Parathyroid adenoma (tissue), 2 donors: Measurements from ENCODE around the gene ENPP6.

Experiments
- H2AFZ ChIP-seq: fragments of 300-600 bp; sonication (generic); one replicate; pipeline ENCODE4 v1.7.0; 2017; ENCODE audit warnings: antibody characterized with exemption, mild to moderate bottlenecking
- H3K27ac ChIP-seq: fragments of 300-600 bp; sonication (generic); one replicate; pipeline ENCODE4 v1.7.0; 2017
- H3K27me3 ChIP-seq: fragments of 300-600 bp; sonication (generic); one replicate; pipeline ENCODE4 v1.7.0; 2017; ENCODE audit warnings: low read length; ENCODE audit not compliant: control insufficient read depth, insufficient read depth
- H3K36me3 ChIP-seq: fragments of 300-600 bp; sonication (generic); one replicate; pipeline ENCODE4 v1.7.0; 2017; ENCODE audit warnings: low read length; ENCODE audit not compliant: control insufficient read depth, insufficient read depth
- H3K4me1 ChIP-seq: fragments of 300-600 bp; sonication (generic); one replicate; pipeline ENCODE4 v1.7.0; 2017; ENCODE audit warnings: control low read depth
- H3K4me2 ChIP-seq: fragments of 300-600 bp; sonication (generic); one replicate; pipeline ENCODE4 v1.7.0; 2017; ENCODE audit warnings: low read length
- H3K4me3 ChIP-seq: fragments of 300-600 bp; sonication (generic); one replicate; pipeline ENCODE4 v1.7.0; 2017; ENCODE audit warnings: low read depth, low read length
- H3K79me2 ChIP-seq: fragments of 300-600 bp; sonication (generic); one replicate; pipeline ENCODE4 v1.7.0; 2017; ENCODE audit warnings: control low read depth
- H3K9ac ChIP-seq: fragments of 300-600 bp; sonication (generic); one replicate; pipeline ENCODE4 v1.7.0; 2017; ENCODE audit warnings: mild to moderate bottlenecking
- H3K9me3 ChIP-seq: fragments of 300-600 bp; sonication (generic); one replicate; pipeline ENCODE4 v1.7.0; 2017; ENCODE audit warnings: low read length; ENCODE audit not compliant: control insufficient read depth
- CTCF ChIP-seq: fragments of 300-600 bp; sonication (generic); IDR thresholded peaks from one replicate; pipeline ENCODE4 v1.7.0; 2017; ENCODE audit warnings: antibody characterized with exemption, mild to moderate bottlenecking
- donor health status: primary hyperparathyroidism.

The ENPP6 gene

GRCh38 chr4:184255871-184256642, 38.4 kb upstream of the ENPP6 start:
- no peak overlapping the region for H3K27ac ChIP-seq
- no peak for TF ChIP-seq CTCF
- no peaks in the 10 kb centered on the region for H3K36me3 ChIP-seq
- no peak overlapping the region for H3K4me2 ChIP-seq
- H3K79me2 ChIP-seq = no peaks in the 10 kb centered on the region
- H3K4me1 ChIP-seq = no peaks in the 10 kb centered on the region
- H3K4me3 ChIP-seq = no peak overlapping the region
- no peak overlapping the region for H3K9ac ChIP-seq
- no peaks in the 10 kb centered on the region for H3K27me3 ChIP-seq
- no peak overlapping the region for H2AFZ ChIP-seq
- H3K9me3 ChIP-seq = no peaks in the 10 kb centered on the region

GRCh38 chr4:184255361-184255760, 37.7 kb upstream of the ENPP6 start:
- no peak overlapping the region for H3K4me2 ChIP-seq
- H2AFZ ChIP-seq = no peak overlapping the region
- no peaks in the 10 kb centered on the region for H3K27me3 ChIP-seq
- H3K9ac ChIP-seq = no peak overlapping the region
- no peak overlapping the region for H3K27ac ChIP-seq
- H3K79me2 ChIP-seq = no peaks in the 10 kb centered on the region
- no peaks in the 10 kb centered on the region for H3K4me1 ChIP-seq
- no peaks in the 10 kb centered on the region for H3K9me3 ChIP-seq
- no peak overlapping the region for H3K4me3 ChIP-seq
- no peak for TF ChIP-seq CTCF
- H3K36me3 ChIP-seq = no peaks in the 10 kb centered on the region

- no peaks in the 10 kb centered on the region for H3K79me2 ChIP-seq
- H3K4me3 ChIP-seq = no peak overlapping the region
- no peaks in the 10 kb centered on the region for H3K9me3 ChIP-seq
- H3K27ac ChIP-seq = no peak overlapping the region
- H3K4me2 ChIP-seq = no peak overlapping the region
- no peak overlapping the region for H3K9ac ChIP-seq
- no peak overlapping the region for H2AFZ ChIP-seq
- no peaks in the 10 kb centered on the region for H3K4me1 ChIP-seq
- no peaks in the 10 kb centered on the region for H3K27me3 ChIP-seq
- no peaks in the 10 kb centered on the region for H3K36me3 ChIP-seq
- TF ChIP-seq CTCF = no peak
These were observed 35.4 kb upstream of the ENPP6 start for GRCh38 chr4:184253072-184253420.

- Histone ChIP-seq H3K36me3 (no peaks in the 10 kb centered on the region), H3K9me3 (no peaks in the 10 kb centered on the region), H3K4me3 (no peak overlapping the region), H3K4me2 (no peak overlapping the region), H3K4me1 (no peaks in the 10 kb centered on the region), H2AFZ (no peak overlapping the region), H3K27me3 (no peaks in the 10 kb centered on the region), H3K27ac (no peak overlapping the region), H3K79me2 (no peaks in the 10 kb centered on the region), H3K9ac (no peak overlapping the region)
- TF ChIP-seq CTCF = no peak
These were observed 34.7 kb upstream of the ENPP6 start for GRCh38 chr4:184252136-184253071.
